ENCODE results near the gene SAE1.

DNA sequence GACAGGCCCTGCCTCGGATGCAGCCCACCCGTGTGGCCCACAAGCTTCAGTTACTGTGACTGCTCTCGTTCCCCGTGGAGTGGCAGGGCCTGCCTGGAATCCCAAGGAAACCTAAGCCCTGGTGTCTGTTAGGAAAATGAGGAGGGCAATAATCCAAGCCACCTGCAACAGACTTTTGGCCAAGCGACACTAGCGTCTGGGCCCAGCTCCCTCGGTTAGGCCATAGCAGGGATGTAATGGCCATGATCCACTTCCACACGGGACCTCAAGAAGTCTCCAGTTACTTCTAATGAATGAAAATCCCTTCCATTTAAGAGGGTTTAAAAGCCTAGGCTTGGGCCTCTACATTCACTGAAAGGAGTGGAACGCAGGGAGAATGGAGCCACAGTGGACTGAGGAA, 26.0 kb upstream of the SAE1 start:
- TF ChIP-seq, protein P1, sequence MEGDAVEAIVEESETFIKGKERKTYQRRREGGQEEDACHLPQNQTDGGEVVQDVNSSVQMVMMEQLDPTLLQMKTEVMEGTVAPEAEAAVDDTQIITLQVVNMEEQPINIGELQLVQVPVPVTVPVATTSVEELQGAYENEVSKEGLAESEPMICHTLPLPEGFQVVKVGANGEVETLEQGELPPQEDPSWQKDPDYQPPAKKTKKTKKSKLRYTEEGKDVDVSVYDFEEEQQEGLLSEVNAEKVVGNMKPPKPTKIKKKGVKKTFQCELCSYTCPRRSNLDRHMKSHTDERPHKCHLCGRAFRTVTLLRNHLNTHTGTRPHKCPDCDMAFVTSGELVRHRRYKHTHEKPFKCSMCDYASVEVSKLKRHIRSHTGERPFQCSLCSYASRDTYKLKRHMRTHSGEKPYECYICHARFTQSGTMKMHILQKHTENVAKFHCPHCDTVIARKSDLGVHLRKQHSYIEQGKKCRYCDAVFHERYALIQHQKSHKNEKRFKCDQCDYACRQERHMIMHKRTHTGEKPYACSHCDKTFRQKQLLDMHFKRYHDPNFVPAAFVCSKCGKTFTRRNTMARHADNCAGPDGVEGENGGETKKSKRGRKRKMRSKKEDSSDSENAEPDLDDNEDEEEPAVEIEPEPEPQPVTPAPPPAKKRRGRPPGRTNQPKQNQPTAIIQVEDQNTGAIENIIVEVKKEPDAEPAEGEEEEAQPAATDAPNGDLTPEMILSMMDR (IDR thresholded peaks at IDR 0.05), result no peak
- no peak for TF ChIP-seq EP300 (IDR thresholded peaks at IDR 0.05)
